ENCODE data around the gene PHOSPHO2. TPM values are rescaled to one million over a fixed set of nuclear protein-coding genes. Genes with fewer than 3 reads are reported as not detected.

Gene PHOSPHO2
- total and polyA plus RNA-seq, 10 of the 15 experiments (the other 5 are each of a cell fraction or from before 2014, with no cell fraction given), result 2.7 to 7.6 (median 4.2) TPM

DNA sequence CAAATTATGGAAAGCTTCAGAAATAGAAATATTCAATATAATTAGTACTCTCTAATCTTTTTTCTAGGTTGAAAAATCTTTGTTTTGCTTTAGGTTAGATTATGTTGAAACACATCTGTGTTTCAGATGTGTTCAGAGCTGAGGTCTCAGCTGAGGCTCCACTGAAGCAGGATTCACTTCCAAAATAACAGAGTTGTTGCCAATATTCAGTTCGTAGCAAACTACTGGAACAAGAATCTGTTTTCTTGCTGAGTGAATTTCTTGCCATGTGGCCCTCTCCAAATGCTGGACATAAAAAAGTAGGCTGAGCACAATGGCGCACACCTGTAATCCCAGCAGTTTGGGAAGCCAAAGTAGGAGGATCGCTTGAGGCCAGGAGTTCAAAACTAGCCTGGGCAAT, 8.7 kb downstream of the PHOSPHO2 start:
- in situ Hi-C loops (cut with MboI), result no loop called here
- 66% methylated on average over 3 of the region's 3 CpGs for WGBS (ENCODE audit: insufficient coverage, insufficient replicate concordance, low lambda C conversion rate, missing lambda C conversion rate)
- ChIA-PET RAD21 (ENCODE audit: unreplicated experiment) (no interaction called here), POLR2A (interaction anchor here (0.6 kb wide), 1 partner anchor 36 kb away, joined by 3 read pairs; no protein-coding TSS in a partner anchor), SMC1A (ENCODE audit: uncharacterized antibody, unreplicated experiment) (interaction anchor here (0.6 to 1.0 kb wide), 2 partner anchors 45 to 122 kb away, joined by 3 read pairs; partner anchors contain the start of gene METTL5), CTCF (interaction anchor here (0.6 to 1.0 kb wide), 3 partner anchors 13 to 229 kb away, joined by 3 to 4 read pairs (median 3); no protein-coding TSS in a partner anchor)
- intact Hi-C loops (cut with micrococcal nuclease; ENCODE audit: unreplicated experiment), result no loop called here
- DNase-seq (ENCODE audit: low read depth, low spot score), result no peak
- Histone ChIP-seq H3K27ac (ENCODE audit: control insufficient read depth, insufficient read depth) (no peak overlapping the region), H4K20me1 (ENCODE audit: control insufficient read depth, insufficient read depth) (no peaks in the 10 kb centered on the region), H3K27me3 (replicated peaks in 1 of 2; ENCODE audit: control insufficient read depth in 2 of 2, insufficient read depth in 2 of 2, low read length in 1 of 2) (no peaks in the 10 kb centered on the region), H3K4me2 (ENCODE audit: control insufficient read depth, insufficient read depth) (no peak overlapping the region), H3K9me3 (replicated peaks; ENCODE audit: control insufficient read depth, insufficient read depth, low read length) (no peaks in the 10 kb centered on the region; the same call in 2 of the 3 replicates), H3K9ac (ENCODE audit: control insufficient read depth, insufficient read depth, low read length) (no peak overlapping the region), H3K4me3 (no peak overlapping the region), H3K36me3 (ENCODE audit: control insufficient read depth in 2 of 2, insufficient read depth in 2 of 2, low read length in 1 of 2) (no peaks in the 10 kb centered on the region), H2AFZ (ENCODE audit: control insufficient read depth, low read depth, low read length) (no peak overlapping the region), H3K4me1 (ENCODE audit: control insufficient read depth, insufficient read depth, low read length) (no peaks in the 10 kb centered on the region), H3K79me2 (ENCODE audit: control insufficient read depth, insufficient read depth, low read length) (no peaks in the 10 kb centered on the region)
- no peak for TF ChIP-seq SREBF1 (IDR thresholded peaks at IDR 0.05; ENCODE audit: low read length)
- no peak for TF ChIP-seq USF2 (IDR thresholded peaks at IDR 0.05; ENCODE audit: borderline replicate concordance, low read depth, low read length)
- TF ChIP-seq E2F8 (IDR thresholded peaks at IDR 0.05; ENCODE audit: low read depth, partially characterized antibody), result no peak
- no peak for ATAC-seq
- no peak for FAIRE-seq
- no TSS peak for BruUV-seq (replicated peaks)
